GM12891 (cell line): ENCODE results near the gene PRRG4.
A peak's percentile ranks its signal among the peaks of the same experiment; 100 is the strongest.
"Not testable (repeated sequence)": the region's sequence is repeated elsewhere in the genome, so short reads cannot be mapped to it uniquely, and the experiment has no call there.

Experiments
- DNase-seq: peaks from one replicate; pipeline ENCODE4 v3.0.0; 2011; ENCODE audit warnings: low spot score; ENCODE audit not compliant: insufficient read length
- FAIRE-seq: peaks from 2 replicates; lab custom pipeline; 2011; peaks lifted over from hg19 to GRCh38; lab: Jason Lieb, UNC
- PAX5 ChIP-seq: IDR thresholded peaks from 2 replicates; pipeline ENCODE4 v1.6.1; 2011; ENCODE audit warnings: low read length, moderate library complexity, mild to moderate bottlenecking; ENCODE audit not compliant: insufficient read depth, severe bottlenecking
- POLR2A ChIP-seq: IDR thresholded peaks from 2 replicates; pipeline ENCODE4 v1.6.1; 2011; ENCODE audit warnings: low read depth, low read length, control low read depth
- POLR2AphosphoS5 ChIP-seq: IDR thresholded peaks from 2 replicates; pipeline ENCODE4 v1.6.1; 2011; ENCODE audit warnings: low read depth, low read length, control low read depth
- POU2F2 ChIP-seq: IDR thresholded peaks from 2 replicates; pipeline ENCODE4 v1.6.1; 2011; ENCODE audit warnings: low read depth, mild to moderate bottlenecking, control low read depth, low read length, moderate library complexity
- SPI1 ChIP-seq: IDR thresholded peaks from 2 replicates; pipeline ENCODE4 v1.6.1; 2011; ENCODE audit warnings: low read depth, low read length, control low read depth
- TAF1 ChIP-seq: IDR thresholded peaks from 2 replicates; pipeline ENCODE4 v1.6.1; 2011; ENCODE audit warnings: low read depth, low read length, control low read depth

Gene PRRG4

DNA sequence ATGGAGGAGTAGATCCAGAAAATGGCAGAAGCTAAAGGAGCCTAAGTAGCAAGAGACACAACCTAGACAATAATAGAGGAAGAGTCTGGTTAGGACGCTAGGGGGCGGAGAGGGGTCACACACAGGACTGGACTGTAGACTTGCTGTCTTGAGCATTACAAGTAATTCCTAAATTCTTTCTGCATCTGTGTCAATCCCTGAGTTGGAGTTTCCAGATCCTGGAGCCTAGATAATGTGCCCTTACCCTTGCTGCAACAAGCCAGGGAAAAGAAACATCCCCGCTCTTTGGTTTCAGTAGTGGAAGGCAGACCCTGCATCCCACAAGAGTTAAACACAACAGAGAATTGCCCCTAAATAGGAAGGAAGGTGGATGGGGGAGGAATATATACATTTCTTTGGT is 20.4 kb upstream of the PRRG4 start:
- DNase-seq (no peak), FAIRE-seq (peak; percentile 94)
- peak; percentile 35; the same call in 1 of the 2 replicates for TF ChIP-seq SPI1
- TF ChIP-seq TAF1: no peak

DNA sequence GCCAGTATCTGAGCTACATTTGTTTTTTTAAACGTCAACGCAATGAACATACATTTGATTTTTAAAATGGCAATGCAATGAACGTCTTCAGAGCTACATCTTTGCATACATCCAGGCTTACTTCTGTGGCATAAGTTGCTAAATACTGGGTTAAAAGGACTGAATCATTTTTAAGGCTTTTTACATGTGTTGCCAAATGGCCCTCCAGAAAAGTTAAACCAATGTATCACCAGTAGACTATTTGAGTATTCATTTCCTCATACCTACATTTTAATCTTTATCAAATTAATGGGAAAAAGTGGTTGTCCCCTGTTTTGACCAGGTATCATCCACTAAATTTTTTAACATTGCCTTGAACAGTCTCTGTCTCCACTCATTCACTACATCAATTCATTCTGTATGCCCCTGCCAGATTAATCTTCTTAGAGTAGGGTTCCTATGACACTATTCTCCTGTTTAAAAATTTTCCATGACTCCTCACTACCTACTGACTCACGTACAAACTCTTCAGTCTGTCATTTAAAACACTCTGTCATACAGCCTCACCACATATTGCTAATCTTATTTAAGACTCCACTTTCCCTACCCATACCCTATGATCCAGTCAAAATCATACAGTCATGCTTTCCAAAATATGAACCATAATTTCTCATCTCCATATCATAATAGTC is 12.4 kb upstream of the PRRG4 start:
- TF ChIP-seq SPI1: no peak
- FAIRE-seq (no peak), DNase-seq (no peak)

DNA sequence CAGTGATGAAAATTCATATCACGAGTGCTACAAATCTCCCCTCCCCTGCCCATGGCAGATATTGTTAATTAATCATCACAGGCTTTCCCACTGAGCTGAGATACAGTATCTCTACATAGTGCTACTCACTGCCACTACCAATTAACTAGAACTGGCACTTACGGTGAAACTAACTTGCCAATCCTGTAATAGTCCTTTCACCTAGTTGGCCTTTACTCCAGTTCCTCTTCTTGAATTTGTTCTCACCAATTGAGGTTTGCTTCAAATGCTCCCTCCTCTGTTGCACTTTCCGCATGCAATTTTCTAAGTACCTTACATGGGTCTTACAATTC is 11.9 kb upstream of the PRRG4 start:
- TF ChIP-seq TAF1 (no peak), POLR2AphosphoS5 (no peak), PAX5 (no peak), POU2F2 (no peak), SPI1 (no peak), POLR2A (no peak)
- peak; percentile 51 for FAIRE-seq
- DNase-seq: no peak

DNA sequence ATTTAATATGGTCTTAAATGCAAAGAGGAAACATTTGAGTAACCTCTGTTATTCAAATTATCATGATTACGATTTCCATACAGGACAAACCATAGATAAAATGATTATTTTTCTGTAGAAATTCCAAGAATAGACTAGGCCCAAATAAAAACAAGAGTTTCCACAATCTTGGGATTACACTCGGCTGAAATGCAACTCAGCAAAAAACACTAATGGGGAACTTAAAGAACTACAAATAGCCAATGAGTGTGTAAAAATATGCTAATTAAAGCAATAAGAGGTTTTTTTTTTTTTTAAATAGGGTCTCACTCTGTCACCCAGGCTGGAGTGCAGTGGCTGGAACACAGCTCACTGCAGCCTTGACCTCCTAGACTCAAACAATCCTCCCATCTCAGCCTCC is 10.5 kb upstream of the PRRG4 start:
- DNase-seq: no peak
- TF ChIP-seq SPI1: no peak
- no peak for TF ChIP-seq POLR2A
- no peak for TF ChIP-seq POU2F2
- TF ChIP-seq TAF1: no peak
- no peak for TF ChIP-seq POLR2AphosphoS5
- TF ChIP-seq PAX5: no peak

DNA sequence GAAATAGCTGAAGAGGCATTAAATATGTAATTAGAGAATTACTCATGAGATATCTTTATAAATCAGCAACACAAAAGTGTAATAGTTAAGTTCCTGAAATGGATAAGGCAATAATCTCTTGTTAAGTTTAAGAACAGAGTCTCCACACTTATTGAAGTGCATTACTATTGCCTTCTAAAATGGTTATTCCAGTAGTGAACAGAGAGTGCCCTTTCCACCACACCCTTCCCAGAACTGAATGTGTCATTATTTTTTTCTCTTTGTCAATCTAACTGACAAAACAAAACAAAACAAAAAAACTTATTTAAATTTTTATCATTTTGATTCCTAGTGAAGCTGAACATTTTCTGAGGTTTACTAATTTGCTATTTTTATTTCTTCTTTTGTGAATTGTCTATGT is 9.2 kb upstream of the PRRG4 start:
- TF ChIP-seq POLR2AphosphoS5: no peak
- no peak for TF ChIP-seq POU2F2
- TF ChIP-seq SPI1: no peak
- TF ChIP-seq TAF1: no peak
- TF ChIP-seq POLR2A: no peak
- TF ChIP-seq PAX5: no peak
- DNase-seq (no peak), FAIRE-seq (no peak)

More for the DNA sequence above, 10.5 kb upstream of the PRRG4 start:
- no peak for FAIRE-seq

DNA sequence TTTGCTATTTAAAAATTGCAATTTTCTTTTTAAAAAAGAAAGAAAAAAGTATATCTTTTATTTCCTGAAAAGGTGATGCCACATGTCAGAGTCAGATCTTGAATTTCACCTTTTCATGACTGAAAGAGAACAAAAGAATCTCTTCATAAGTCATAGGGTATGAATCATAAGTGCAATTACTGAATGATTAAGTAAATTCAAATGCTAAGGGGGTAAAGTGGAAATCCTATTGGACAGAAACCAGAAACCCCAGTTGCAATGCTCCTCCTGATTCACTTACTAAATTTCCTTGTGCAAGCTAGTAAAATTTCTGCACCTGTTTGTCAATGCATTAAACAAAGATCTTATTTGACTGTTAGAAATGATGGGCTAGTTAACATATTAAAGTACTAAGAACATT is 8.2 kb upstream of the PRRG4 start:
- DNase-seq (no peak), FAIRE-seq (no peak)
- TF ChIP-seq POU2F2 (no peak), POLR2AphosphoS5 (no peak), POLR2A (no peak), PAX5 (no peak), TAF1 (no peak), SPI1 (no peak)

DNA sequence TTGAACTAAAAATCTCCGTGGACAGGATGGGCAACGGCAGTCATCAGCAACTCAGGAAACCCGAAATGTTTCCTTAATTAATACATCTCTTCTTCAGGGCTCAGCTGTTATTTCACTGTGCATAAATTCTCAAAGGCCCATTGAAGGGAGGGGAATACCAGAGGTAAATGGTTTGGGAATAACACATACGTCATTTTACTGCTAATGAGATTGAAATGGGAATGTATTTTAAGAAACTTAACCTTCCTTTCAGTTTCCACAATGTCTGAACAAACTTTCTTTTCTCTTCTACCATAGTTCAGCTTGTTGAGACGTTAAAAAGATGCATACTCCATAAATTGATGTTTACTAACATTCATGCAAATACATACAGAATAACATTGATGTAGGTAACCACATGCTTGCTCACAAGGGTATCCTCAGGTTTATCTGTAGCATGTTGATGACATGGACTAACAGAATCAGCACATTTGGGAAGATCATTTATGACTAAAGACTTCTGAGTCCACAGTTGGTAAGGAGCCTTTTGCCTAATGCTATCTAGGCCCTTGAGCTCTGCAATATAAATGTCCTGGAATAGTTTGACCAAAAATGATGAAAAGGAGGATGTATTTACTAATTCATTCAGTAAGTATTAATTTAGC is 7.7 kb upstream of the PRRG4 start:
- FAIRE-seq: peak; percentile 61

DNA sequence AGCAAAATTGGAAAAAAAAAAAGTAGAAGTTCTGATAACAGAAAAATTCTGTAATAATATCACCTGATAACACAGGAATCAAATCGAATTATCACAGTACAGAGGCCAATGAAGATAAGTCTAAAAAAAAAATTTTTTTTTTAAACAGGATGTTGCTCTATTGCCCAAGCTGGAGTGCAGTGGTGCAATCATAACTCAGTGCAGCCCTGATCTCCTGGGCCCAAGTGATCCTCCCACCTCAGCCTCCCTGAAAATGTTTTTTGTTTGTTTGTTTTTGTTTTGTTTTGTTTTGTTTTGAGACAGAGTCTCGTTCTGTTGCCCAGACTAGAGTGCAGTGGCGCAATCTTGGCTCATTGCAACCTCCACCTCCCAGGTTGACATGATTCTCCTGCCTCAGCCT is 6.1 kb upstream of the PRRG4 start:
- not testable (repeated sequence) for DNase-seq, FAIRE-seq

More for the DNA sequence above, 7.7 kb upstream of the PRRG4 start:
- TF ChIP-seq POLR2A (no peak), SPI1 (no peak), TAF1 (no peak)
- no peak for DNase-seq

DNA sequence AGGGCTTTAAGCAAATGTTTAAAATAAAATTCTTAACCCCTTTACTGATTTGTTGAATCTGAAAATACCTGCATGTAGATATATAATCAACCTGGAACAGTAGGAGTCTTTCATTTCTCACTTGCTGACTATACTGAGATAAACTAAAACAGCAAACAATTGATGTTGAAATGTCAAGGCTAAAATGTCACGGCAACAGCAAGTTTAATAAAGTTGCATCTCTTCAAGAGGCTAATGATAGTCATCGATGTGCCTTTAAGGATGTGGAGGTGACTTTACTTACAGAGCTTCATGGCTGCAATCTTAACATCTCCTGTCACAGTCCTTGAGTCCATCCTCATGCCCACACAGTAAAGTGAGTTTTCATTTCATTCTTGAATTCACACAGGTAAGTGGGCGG is 3.6 kb upstream of the PRRG4 start:
- FAIRE-seq (no peak), DNase-seq (no peak)
- no peak for TF ChIP-seq POLR2AphosphoS5
- TF ChIP-seq TAF1: no peak
- TF ChIP-seq POU2F2: no peak
- TF ChIP-seq POLR2A: no peak
- no peak for TF ChIP-seq SPI1
- no peak for TF ChIP-seq PAX5

DNA sequence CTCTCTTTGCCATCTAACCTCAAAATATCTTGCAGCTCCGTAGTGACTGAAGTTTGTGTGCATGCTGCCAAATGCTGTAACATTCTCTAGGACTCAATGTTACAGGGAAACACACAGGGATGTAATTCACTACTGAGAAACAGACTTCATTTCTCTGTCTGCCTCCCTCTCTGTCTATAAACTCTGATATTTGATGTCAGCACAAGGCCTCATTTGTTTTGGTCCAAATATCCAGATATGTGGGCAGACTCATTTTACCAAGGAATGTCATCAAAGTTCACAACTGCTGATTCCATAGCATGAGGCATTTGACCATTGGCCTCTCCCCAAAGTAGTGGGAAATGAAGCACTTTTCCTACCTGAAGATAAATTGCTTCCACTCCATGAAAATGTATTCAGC is 2.5 kb upstream of the PRRG4 start:
- FAIRE-seq: peak; percentile 16
- TF ChIP-seq PAX5 (no peak), SPI1 (no peak), POLR2AphosphoS5 (no peak), TAF1 (no peak), POU2F2 (no peak), POLR2A (no peak)
- no peak for DNase-seq

DNA sequence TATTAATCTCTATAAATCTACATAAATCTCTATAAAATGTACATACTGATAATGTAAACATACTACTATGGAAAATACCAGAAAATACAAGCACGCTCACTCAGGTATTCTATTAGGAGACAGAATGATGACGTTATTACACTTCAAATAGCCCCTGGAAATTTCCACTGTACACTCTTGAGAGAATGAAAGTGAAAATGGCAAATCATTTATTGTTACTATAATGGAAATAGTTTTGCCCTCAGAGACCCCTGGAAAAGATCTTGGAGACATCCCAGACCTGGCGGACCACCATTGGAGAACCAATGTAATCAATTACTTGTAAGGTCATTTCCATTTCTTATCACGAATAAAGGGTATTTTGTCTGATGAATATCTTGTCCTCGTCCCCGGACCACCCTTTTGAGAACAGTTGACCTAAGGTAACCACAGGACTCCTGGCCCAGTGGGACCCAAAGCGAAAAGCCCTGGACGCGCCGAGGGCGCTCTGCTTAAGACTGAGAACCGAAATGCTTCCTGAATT is 509 bp upstream of the PRRG4 start:
- FAIRE-seq (no peak), DNase-seq (no peak)
- no peak for TF ChIP-seq POU2F2
- TF ChIP-seq TAF1: 0 out of 2 replicates have a peak, but pooled peaks have one; percentile 36
- no peak for TF ChIP-seq POLR2AphosphoS5
- no peak for TF ChIP-seq PAX5
- TF ChIP-seq POLR2A: peak; percentile 63
- no peak for TF ChIP-seq SPI1
